HG03196 (cell line): ENCODE measurements around the gene SMARCC1.

Experiments used
- ATAC-seq: cut with Tn5 transposase; IDR thresholded peaks from one replicate; pipeline ENCODE4 v1.9.1; 2021; ENCODE audit not compliant: unreplicated experiment

Gene SMARCC1

DNA sequence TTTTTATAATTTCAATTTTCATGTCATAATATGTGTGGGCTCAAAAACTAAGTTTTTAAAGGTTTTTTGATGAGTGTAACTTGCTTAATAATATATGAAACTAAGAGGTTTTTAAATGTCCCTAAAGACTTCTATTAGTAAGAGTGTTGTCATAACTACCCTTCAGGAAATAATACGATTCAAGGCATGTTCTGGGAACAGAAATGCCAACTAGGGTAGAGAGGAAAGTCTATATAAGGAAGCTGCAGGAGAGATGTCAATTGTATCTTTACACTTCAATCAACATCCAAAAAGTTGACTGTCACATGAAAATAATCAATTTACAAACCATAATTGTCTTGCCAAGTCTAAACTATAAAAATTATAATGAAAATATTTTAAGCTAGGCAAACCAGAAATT is 76.3 kb downstream of the SMARCC1 start:
- ATAC-seq: no peak

DNA sequence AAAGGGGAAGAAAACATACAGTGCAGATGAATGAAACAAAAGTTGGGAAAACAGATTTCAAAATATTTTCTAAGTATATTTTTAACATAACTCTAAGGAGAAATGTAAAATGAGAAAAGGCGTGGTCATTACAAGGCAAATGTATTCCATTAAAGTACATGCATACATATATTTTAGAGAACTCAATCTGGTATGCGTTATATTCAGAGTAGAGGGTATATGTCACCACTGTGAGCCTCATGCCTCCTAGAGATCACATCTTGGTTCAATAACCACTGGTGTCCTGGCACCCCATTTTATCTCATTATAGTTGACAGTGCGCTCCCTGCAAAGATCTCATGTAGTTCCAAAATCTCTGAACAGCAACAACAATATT is 77.5 kb downstream of the SMARCC1 start:
- no peak for ATAC-seq

DNA sequence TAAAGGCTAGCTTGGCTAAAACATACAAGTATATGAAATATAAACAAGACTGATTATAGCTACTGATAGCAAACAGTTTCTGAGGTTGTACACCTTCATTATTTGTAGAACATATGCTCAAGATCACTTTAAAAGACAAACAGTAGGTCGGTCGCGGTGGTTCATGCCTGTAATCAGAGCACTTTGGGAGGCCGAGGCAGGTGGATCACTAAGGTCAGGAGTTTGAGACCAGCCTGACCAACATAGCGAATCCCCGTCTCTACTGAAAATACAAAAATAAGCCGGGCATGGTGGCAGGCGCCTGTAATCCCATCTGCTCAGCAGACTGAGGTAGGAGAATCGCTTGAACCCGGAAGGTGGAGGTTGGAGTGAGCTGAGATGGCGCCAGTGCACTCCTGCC is 80.3 kb downstream of the SMARCC1 start:
- ATAC-seq: no peak

- ATAC-seq: no peak
Measured at GRCh38 chr3:47692158-47692557, 89.5 kb downstream of the SMARCC1 start.

DNA sequence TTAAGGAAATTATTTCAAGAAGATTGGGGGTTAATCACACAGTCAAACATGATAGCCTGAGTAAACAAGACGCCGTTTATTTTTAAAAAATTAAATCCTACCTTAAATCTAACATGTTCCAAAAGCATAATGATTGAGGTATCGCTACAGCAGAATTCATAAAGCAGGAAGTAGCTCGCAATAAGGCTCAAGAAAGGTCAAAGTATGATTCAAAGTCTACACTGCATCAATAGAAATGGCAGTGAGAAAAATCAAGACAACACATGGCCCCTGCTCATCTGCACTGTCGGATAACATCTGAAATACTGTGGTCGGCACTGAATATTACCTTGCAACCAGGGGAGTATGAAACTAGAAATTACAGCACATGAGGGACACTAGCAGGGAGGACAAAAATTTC is 93.2 kb downstream of the SMARCC1 start:
- ATAC-seq: no peak

DNA sequence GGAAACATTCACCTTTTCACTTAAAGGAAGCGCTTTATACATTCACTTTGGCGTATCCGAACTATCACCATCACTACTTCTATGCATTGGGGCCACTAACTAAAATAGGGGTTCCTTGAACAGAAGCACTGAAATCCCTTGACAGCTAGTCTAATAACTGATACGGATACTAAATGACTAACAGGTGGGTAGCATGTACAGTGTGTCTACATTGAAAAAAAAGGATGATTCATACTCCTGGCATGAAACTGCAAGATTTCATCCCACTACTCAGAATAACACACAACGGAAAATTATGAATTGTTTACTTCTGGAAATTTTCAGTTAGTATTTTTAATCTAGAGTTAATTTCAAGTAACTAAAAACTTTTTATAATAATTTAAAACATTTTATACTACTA is 96.7 kb downstream of the SMARCC1 start:
- ATAC-seq: no peak

- ATAC-seq: no peak
Measured at GRCh38 chr3:47681016-47681415, 100.7 kb downstream of the SMARCC1 start.

DNA sequence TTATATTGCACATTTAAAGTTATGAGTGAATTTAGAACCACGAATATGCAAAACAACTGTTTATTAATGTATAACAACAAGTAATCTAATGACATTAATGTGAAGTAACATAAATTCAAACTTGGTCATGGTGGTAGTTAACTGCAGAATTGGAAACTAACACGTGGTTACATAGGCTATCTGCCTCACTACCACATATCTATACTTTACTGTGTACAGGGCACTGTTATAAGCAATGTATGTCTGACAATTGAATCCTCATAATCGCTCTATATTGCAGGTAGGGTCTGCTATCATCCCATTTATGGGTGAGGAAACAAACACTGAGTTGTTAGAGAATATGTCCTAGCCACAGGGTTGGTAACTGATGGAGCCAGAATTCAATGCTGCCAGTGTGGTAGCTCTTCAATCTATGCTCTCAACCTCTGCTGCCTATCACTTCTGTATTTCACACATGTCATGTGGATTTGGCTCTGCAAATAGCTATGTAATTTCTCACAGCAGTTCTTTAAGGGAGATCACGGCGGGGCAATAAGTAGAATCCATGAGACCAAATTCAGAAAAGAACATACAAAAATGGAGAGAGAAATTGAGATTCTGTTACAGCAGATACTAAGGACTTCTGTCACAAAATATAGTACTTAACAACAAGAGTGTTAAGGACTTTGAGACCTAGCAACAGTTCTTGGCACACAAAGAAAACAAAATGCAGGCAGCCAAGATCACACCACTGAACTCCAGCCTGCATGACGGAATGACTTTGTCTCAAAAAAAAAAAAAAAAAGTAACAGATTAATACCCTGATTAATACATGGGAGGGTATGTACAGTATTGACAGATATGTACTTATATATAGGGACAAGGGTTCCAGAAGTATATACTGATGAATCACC is 103.0 kb downstream of the SMARCC1 start:
- ATAC-seq: no peak

GRCh38 chr3:47669026-47669749 is 112.5 kb downstream of the SMARCC1 start:
- no peak for ATAC-seq

GRCh38 chr3:47666118-47666517 is 115.6 kb downstream of the SMARCC1 start:
- ATAC-seq: no peak

GRCh38 chr3:47664519-47664918 is 117.2 kb downstream of the SMARCC1 start:
- no peak for ATAC-seq

- no peak for ATAC-seq
Measured at GRCh38 chr3:47663630-47664240, 118.0 kb downstream of the SMARCC1 start.

GRCh38 chr3:47661121-47661752 is 120.5 kb downstream of the SMARCC1 start:
- ATAC-seq: no peak

- ATAC-seq: no peak
Measured at GRCh38 chr3:47658444-47658843, 123.2 kb downstream of the SMARCC1 start.

GRCh38 chr3:47652142-47652541 is 129.6 kb downstream of the SMARCC1 start:
- no peak for ATAC-seq

- no peak for ATAC-seq
Measured at GRCh38 chr3:47650294-47650693, 131.4 kb downstream of the SMARCC1 start.

DNA sequence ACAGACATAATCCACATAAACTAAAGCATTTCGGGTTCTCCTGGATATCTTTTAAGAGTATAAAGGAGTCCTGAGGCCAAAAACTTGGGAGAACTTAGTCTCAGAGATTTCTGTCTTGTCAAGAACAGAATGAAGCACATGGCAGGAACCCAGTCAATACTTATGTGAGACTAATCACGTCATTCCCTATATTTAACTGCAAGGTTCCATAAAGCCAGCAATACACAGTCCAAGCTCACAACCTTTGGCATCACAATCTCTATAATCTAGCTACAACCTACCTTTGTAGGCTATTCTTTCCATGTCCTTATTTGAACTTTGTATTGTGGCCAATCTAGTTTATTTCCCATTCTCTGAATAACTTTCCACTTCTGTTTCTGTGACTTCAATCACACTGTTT is 134.1 kb downstream of the SMARCC1 start:
- no peak for ATAC-seq

DNA sequence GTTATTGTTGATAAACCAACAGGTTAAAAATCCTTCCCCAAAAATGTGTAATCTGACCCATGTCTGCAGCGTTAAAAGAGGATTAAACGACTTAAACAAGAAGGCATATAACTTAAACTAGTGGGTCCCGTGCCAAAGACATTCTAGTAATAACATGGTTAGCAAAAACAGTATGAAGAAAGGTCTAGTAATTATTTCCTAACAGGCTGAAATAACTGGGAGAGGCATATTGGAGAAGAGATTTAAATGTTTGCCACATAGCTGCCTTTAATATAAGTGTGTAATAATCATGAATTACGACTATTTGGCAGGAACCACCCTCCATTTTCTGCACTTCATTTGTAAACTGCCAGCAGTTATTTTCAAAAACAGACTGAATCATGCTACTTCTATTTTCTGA is 135.3 kb downstream of the SMARCC1 start:
- ATAC-seq: no peak

DNA sequence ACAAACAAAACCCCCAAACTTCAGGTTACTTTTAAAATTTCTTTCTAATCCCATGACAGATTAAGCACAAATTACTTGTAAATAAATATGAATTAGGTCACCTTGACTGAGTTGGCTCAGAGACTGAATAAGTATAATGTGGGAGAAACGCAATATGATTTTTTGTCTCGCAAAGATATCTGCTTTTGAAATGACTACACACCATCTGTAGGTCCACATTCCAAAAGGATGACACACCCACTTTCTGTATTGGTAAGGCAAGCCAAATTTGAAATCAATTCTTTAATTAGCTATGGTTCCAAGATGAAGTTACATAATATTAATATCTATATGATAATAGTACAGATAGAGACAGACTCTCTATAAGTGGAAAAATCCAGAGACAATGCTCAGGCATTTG is 136.1 kb downstream of the SMARCC1 start:
- ATAC-seq: no peak

DNA sequence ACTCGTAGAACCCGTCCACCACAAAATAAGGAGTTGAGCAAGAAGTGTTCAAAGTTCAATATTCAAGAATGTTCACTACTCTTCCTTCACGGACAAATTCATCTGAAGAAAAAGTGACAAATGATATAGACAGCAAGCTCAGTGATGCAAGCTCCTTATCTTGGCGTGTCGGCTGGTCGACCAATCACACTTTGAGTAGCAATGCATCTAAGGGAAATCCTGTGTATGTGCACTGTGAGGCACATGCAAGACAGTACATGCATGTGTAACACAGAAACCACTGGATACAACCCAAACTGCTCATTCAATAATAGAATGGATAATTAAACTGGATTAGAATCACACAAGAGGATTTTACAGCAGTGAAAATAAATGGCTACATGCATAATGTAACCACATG is 138.6 kb downstream of the SMARCC1 start:
- no peak for ATAC-seq

DNA sequence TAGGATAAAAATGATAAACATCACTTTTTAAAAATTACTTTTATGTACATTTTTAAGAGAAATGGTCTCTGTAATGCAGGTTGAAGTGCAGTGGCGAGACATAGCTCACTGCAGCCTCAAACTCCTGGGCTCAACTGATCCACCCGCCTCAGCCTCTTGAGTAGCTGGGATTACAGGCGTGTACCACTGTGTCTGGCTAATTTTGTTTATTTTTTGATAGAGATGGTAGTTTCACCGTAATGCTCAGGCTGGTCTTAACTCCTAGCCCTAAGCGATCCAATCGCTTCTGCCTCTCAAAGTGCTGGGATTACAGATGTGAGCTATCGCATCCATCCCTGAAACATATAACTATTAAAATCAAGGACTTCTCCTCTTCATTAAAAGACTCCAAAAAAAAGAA is 140.0 kb downstream of the SMARCC1 start:
- no peak for ATAC-seq

DNA sequence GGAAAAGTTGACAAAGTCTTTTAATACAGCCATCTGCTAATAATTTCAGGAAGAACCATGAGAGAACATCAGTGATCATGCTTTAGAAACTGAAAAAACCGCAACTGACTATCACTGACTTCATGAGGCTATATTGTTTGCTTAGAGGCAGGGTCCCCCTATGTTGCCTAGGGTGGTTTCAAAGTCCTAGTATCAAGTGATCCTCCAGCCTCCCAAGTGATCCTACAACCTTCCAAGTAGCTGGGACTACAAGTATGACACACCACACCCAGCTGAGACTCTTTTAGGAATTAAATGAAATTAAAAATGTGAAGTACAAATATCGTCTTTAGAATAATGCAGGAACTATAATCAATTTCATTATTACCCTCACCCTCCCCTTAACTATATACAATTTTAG is 144.8 kb downstream of the SMARCC1 start:
- ATAC-seq: no peak
